KBM-7 (cell line): ENCODE data around the gene DIP2A.

Source experiments
- DNase-seq: peaks from one replicate; pipeline ENCODE4 v3.0.0-alpha.2; 2015
- in situ Hi-C: fragments of 300-500 bp; cut with MboI; formaldehyde crosslinking; loops from 2 replicates; pipeline ENCODE4 v1.14.3; 2020; ENCODE audit warnings: low sequenced_read_pairs, low pct_unique_long_range_greater_than_20kb, mixed read lengths

Gene DIP2A

GRCh38 chr21:46458315-46459023 lies at the start of gene DIP2A:
DIP2A (plus strand) TSS chr21:46458891; CDS start chr21:46459132, 241 bp downstream.
- in situ Hi-C loops, result no loop called here

GRCh38 chr21:46409641-46410406 lies 48.9 kb upstream of the DIP2A start:
- in situ Hi-C loops, result no loop called here

More at GRCh38 chr21:46458315-46459023, at the start of gene DIP2A:
- peak; percentile 96 for DNase-seq

GRCh38 chr21:46410516-46410915 lies 48.2 kb upstream of the DIP2A start:
- no peak for DNase-seq
- in situ Hi-C loops, result no loop called here

More at GRCh38 chr21:46409641-46410406, 48.9 kb upstream of the DIP2A start:
- no peak for DNase-seq

GRCh38 chr21:46411236-46411635 lies 47.5 kb upstream of the DIP2A start:
- in situ Hi-C loops, result no loop called here
- DNase-seq, result no peak

GRCh38 chr21:46411691-46412090 lies 47.0 kb upstream of the DIP2A start:
- DNase-seq, result no peak
- in situ Hi-C loops, result no loop called here

- in situ Hi-C loops, result no loop called here
- no peak for DNase-seq
Observed at GRCh38 chr21:46412521-46413364, 45.9 kb upstream of the DIP2A start.

- in situ Hi-C loops, result no loop called here
- DNase-seq, result no peak
Observed at GRCh38 chr21:46413365-46413696, 45.4 kb upstream of the DIP2A start.

GRCh38 chr21:46414965-46415275 lies 43.8 kb upstream of the DIP2A start:
- in situ Hi-C loops, result no loop called here
- DNase-seq, result no peak

GRCh38 chr21:46416551-46416950 lies 42.1 kb upstream of the DIP2A start:
- in situ Hi-C loops, result no loop called here
- DNase-seq, result no peak

- in situ Hi-C loops, result no loop called here
- no peak for DNase-seq
Observed at GRCh38 chr21:46418265-46418946, 40.3 kb upstream of the DIP2A start.

- in situ Hi-C loops, result no loop called here
Observed at GRCh38 chr21:46420241-46421190, 38.2 kb upstream of the DIP2A start.

GRCh38 chr21:46421191-46421750 lies 37.4 kb upstream of the DIP2A start:
- in situ Hi-C loops, result no loop called here
- no peak for DNase-seq

More at GRCh38 chr21:46420241-46421190, 38.2 kb upstream of the DIP2A start:
- no peak for DNase-seq

GRCh38 chr21:46421756-46422555 lies 36.7 kb upstream of the DIP2A start:
- in situ Hi-C loops, result no loop called here
- DNase-seq, result no peak

GRCh38 chr21:46422636-46423241 lies 36.0 kb upstream of the DIP2A start:
- in situ Hi-C loops, result no loop called here
- DNase-seq, result no peak

- DNase-seq, result no peak
- in situ Hi-C loops, result no loop called here
Observed at GRCh38 chr21:46423546-46424038, 35.1 kb upstream of the DIP2A start.

GRCh38 chr21:46424039-46424591 lies 34.6 kb upstream of the DIP2A start:
- in situ Hi-C loops, result no loop called here

More at GRCh38 chr21:46424039-46424591, 34.6 kb upstream of the DIP2A start:
- no peak for DNase-seq
